ENCODE measurements around the gene ATXN7L1.
A peak's percentile ranks its signal among the peaks of the same experiment; 100 is the strongest.

Gene ATXN7L1

GRCh38 chr7:105788816-105789349, 87.5 kb downstream of the ATXN7L1 start:
- peak overlapping the region; percentile 32 for H3K4me2 ChIP-seq (ENCODE audit: low read length)
- H3K27ac ChIP-seq (ENCODE audit: low read length): no peak overlapping the region
- no peaks in the 10 kb centered on the region for H3K36me3 ChIP-seq (replicated peaks; ENCODE audit: low read depth, low read length)
- no peak overlapping the region for H2AFZ ChIP-seq (ENCODE audit: low read depth, low read length)
- TF ChIP-seq EZH2phosphoT487 (IDR thresholded peaks at IDR 0.05; ENCODE audit: low read depth) (no peak), CTCF (IDR thresholded peaks at IDR 0.05; ENCODE audit: low read depth, low read length) (no peak)
- peaks cover 13% of the 10 kb centered on the region for H3K4me1 ChIP-seq (ENCODE audit: low read length)
- H3K79me2 ChIP-seq (ENCODE audit: low read length): no peaks in the 10 kb centered on the region
- no peaks in the 10 kb centered on the region for H4K20me1 ChIP-seq (ENCODE audit: insufficient read depth, low read length)
- H3K9me3 ChIP-seq (ENCODE audit: insufficient read depth, low read length): no peaks in the 10 kb centered on the region
- H3K9ac ChIP-seq (ENCODE audit: low read length): no peak overlapping the region
- peaks cover 60% of the 10 kb centered on the region for H3K27me3 ChIP-seq (ENCODE audit: low read depth, low read length)
- no peak overlapping the region for H3K4me3 ChIP-seq (ENCODE audit: low read length)

- H3K27ac ChIP-seq (ENCODE audit: low read length): no peak overlapping the region
- TF ChIP-seq CTCF (IDR thresholded peaks at IDR 0.05; ENCODE audit: low read depth, low read length) (no peak), EZH2phosphoT487 (IDR thresholded peaks at IDR 0.05; ENCODE audit: low read depth) (no peak)
- H3K9me3 ChIP-seq (ENCODE audit: insufficient read depth, low read length): no peaks in the 10 kb centered on the region
- no peaks in the 10 kb centered on the region for H3K36me3 ChIP-seq (replicated peaks; ENCODE audit: low read depth, low read length)
- no peaks in the 10 kb centered on the region for H4K20me1 ChIP-seq (ENCODE audit: insufficient read depth, low read length)
- H3K4me1 ChIP-seq (ENCODE audit: low read length): peaks cover 13% of the 10 kb centered on the region
- H2AFZ ChIP-seq (ENCODE audit: low read depth, low read length): no peak overlapping the region
- no peak overlapping the region for H3K9ac ChIP-seq (ENCODE audit: low read length)
- peaks cover 58% of the 10 kb centered on the region for H3K27me3 ChIP-seq (ENCODE audit: low read depth, low read length)
- H3K4me2 ChIP-seq (ENCODE audit: low read length): no peak overlapping the region
- H3K4me3 ChIP-seq (ENCODE audit: low read length): no peak overlapping the region
- no peaks in the 10 kb centered on the region for H3K79me2 ChIP-seq (ENCODE audit: low read length)
These were observed 88.0 kb downstream of the ATXN7L1 start for GRCh38 chr7:105788356-105788755.

DNA sequence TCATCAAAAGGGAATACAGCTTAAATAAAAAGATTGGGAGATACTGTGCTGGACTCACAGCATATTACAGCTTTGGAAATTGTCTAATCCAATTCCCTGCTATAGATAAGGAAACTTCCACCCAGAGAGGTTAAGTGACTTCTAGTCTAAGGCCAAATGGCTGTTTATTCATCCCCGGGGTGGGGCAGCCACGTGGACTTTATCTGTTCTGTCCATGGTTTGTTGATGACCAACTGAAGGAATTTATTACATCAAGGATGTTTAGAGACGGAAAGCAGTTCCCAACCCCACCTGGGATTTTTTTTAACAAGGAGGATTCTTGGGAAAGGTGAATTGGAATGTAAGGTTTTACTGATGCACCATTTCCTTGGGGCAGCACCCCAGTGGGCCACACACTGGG, 88.6 kb downstream of the ATXN7L1 start:
- Histone ChIP-seq H3K36me3 (replicated peaks; ENCODE audit: low read depth, low read length) (no peaks in the 10 kb centered on the region), H4K20me1 (ENCODE audit: insufficient read depth, low read length) (no peaks in the 10 kb centered on the region), H3K9ac (ENCODE audit: low read length) (no peak overlapping the region), H3K4me1 (ENCODE audit: low read length) (peaks cover 13% of the 10 kb centered on the region), H2AFZ (ENCODE audit: low read depth, low read length) (no peak overlapping the region), H3K27me3 (ENCODE audit: low read depth, low read length) (peaks cover 59% of the 10 kb centered on the region), H3K79me2 (ENCODE audit: low read length) (no peaks in the 10 kb centered on the region), H3K9me3 (ENCODE audit: insufficient read depth, low read length) (no peaks in the 10 kb centered on the region), H3K4me3 (ENCODE audit: low read length) (no peak overlapping the region), H3K4me2 (ENCODE audit: low read length) (no peak overlapping the region), H3K27ac (ENCODE audit: low read length) (no peak overlapping the region)
- no peak for TF ChIP-seq EZH2phosphoT487 (IDR thresholded peaks at IDR 0.05; ENCODE audit: low read depth)
- no peak for TF ChIP-seq CTCF (IDR thresholded peaks at IDR 0.05; ENCODE audit: low read depth, low read length)

GRCh38 chr7:105786520-105787470, 89.6 kb downstream of the ATXN7L1 start:
- H2AFZ ChIP-seq (ENCODE audit: low read depth, low read length): no peak overlapping the region
- no peaks in the 10 kb centered on the region for H3K9me3 ChIP-seq (ENCODE audit: insufficient read depth, low read length)

More at GRCh38 chr7:105786520-105787470, 89.6 kb downstream of the ATXN7L1 start:
- Histone ChIP-seq H4K20me1 (ENCODE audit: insufficient read depth, low read length) (no peaks in the 10 kb centered on the region), H3K27ac (ENCODE audit: low read length) (no peak overlapping the region), H3K36me3 (replicated peaks; ENCODE audit: low read depth, low read length) (no peaks in the 10 kb centered on the region), H3K4me2 (ENCODE audit: low read length) (no peak overlapping the region), H3K27me3 (ENCODE audit: low read depth, low read length) (peaks cover 61% of the 10 kb centered on the region), H3K79me2 (ENCODE audit: low read length) (no peaks in the 10 kb centered on the region), H3K4me3 (ENCODE audit: low read length) (no peak overlapping the region), H3K4me1 (ENCODE audit: low read length) (peaks cover 13% of the 10 kb centered on the region), H3K9ac (ENCODE audit: low read length) (no peak overlapping the region)
- TF ChIP-seq CTCF (IDR thresholded peaks at IDR 0.05; ENCODE audit: low read depth, low read length) (no peak), EZH2phosphoT487 (IDR thresholded peaks at IDR 0.05; ENCODE audit: low read depth) (no peak)

All from OCI-LY3 (cell line).